Measurements from ENCODE around the gene ZIC1. TPM values are rescaled to one million over a fixed set of nuclear protein-coding genes. Genes with fewer than 3 reads are reported as not detected.

Gene ZIC1
- total RNA-seq, 1 experiment from 2014 or later = not detected

DNA sequence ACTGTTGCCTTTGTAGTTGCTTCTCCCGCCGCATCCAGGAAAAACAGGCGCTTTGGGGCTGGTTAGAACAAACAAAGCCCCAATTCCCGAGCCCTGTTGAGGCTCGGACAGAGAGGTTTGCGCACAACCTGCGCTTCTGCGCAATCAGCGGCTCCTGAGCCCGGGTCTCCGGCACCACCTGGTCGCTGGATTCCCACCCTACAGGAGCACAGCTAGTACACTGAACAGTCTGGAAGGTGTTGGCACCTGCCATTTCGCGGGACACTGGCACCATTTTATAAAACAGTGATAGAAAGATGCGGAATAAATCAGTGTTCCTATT is 16.6 kb upstream of the ZIC1 start:
- H3K27me3 ChIP-seq (ENCODE audit: insufficient read depth, low read depth) = no peaks in the 10 kb centered on the region
- TF ChIP-seq EZH2 (IDR thresholded peaks at IDR 0.05; ENCODE audit: low read depth) = no peak
- TF ChIP-seq, protein P1, sequence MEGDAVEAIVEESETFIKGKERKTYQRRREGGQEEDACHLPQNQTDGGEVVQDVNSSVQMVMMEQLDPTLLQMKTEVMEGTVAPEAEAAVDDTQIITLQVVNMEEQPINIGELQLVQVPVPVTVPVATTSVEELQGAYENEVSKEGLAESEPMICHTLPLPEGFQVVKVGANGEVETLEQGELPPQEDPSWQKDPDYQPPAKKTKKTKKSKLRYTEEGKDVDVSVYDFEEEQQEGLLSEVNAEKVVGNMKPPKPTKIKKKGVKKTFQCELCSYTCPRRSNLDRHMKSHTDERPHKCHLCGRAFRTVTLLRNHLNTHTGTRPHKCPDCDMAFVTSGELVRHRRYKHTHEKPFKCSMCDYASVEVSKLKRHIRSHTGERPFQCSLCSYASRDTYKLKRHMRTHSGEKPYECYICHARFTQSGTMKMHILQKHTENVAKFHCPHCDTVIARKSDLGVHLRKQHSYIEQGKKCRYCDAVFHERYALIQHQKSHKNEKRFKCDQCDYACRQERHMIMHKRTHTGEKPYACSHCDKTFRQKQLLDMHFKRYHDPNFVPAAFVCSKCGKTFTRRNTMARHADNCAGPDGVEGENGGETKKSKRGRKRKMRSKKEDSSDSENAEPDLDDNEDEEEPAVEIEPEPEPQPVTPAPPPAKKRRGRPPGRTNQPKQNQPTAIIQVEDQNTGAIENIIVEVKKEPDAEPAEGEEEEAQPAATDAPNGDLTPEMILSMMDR (conservative IDR thresholded peaks at IDR 0.05) = no peak
- no peaks in the 10 kb centered on the region for H3K79me2 ChIP-seq (ENCODE audit: low read depth)
- H3K4me2 ChIP-seq = no peak overlapping the region
- no peaks in the 10 kb centered on the region for H3K4me1 ChIP-seq (replicated peaks; ENCODE audit: insufficient read depth)
- ChIA-PET CTCF (no interaction called here), POLR2A (ENCODE audit: unreplicated experiment) (no interaction called here)
- H3K4me3 ChIP-seq = no peak overlapping the region
- no peak for DNase-seq
- BruUV-seq (replicated peaks) = no TSS peak
- H2AFZ ChIP-seq = no peak overlapping the region
- no peak overlapping the region for H3K27ac ChIP-seq
- no peaks in the 10 kb centered on the region for H3K9me2 ChIP-seq (ENCODE audit: insufficient read depth)
- no peaks in the 10 kb centered on the region for H3K36me3 ChIP-seq (ENCODE audit: low read depth)
- H3F3A ChIP-seq (ENCODE audit: insufficient read depth, low read depth) = no peaks in the 10 kb centered on the region
- intact Hi-C loops (cut with micrococcal nuclease; ENCODE audit: unreplicated experiment) = no loop called here
- H3K9me3 ChIP-seq (ENCODE audit: insufficient read depth, low read depth) = no peaks in the 10 kb centered on the region
- no peaks in the 10 kb centered on the region for H4K20me1 ChIP-seq (ENCODE audit: insufficient read depth)

DNA sequence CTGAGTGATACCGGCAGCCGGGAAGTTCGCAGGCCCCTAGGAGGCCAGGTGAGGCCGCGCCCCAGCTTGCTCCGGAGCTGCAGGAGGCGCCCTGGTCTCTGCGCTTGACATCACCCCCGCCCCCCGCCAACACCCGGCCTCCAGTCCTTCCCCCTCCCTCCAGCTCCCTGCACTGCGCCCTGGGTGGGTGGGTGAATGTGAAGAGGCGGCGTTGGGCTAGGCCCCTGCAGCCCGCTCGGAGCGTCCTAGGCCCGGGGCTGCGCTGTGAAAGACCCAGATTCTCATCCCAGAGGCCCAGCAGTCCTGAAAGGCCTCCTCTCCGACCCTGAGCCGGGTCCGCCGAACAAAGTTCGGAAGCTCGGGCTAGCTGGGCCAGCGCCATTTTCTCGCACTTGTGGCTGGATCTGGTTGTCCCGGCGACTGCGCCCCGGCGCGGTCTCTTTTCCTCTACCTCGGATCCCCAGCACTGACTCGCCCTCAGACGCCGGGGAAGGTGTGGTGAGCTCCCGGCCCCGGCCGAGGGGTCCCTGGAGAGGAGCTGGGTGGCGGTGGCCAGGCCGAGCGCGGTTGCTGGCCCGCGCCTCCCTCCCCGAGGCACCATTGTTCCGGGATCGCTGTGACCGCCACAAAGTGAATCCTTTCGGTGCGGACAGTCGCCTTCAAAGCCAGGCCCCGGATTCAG is 15.8 kb upstream of the ZIC1 start:
- Histone ChIP-seq H3K27ac (no peak overlapping the region), H3K4me3 (no peak overlapping the region), H3K9me3 (ENCODE audit: insufficient read depth, low read depth) (no peaks in the 10 kb centered on the region), H4K20me1 (ENCODE audit: insufficient read depth) (no peaks in the 10 kb centered on the region), H3F3A (ENCODE audit: insufficient read depth, low read depth) (no peaks in the 10 kb centered on the region), H3K4me1 (replicated peaks; ENCODE audit: insufficient read depth) (no peaks in the 10 kb centered on the region), H3K9me2 (ENCODE audit: insufficient read depth) (no peaks in the 10 kb centered on the region), H3K4me2 (no peak overlapping the region), H2AFZ (no peak overlapping the region), H3K79me2 (ENCODE audit: low read depth) (no peaks in the 10 kb centered on the region), H3K27me3 (ENCODE audit: insufficient read depth, low read depth) (no peaks in the 10 kb centered on the region), H3K36me3 (ENCODE audit: low read depth) (no peaks in the 10 kb centered on the region)
- intact Hi-C loops (cut with micrococcal nuclease; ENCODE audit: unreplicated experiment) = no loop called here
- CTCF ChIA-PET = no interaction called here
- TF ChIP-seq, protein P1 (conservative IDR thresholded peaks at IDR 0.05) = no peak
- no peak for TF ChIP-seq EZH2 (IDR thresholded peaks at IDR 0.05; ENCODE audit: low read depth)
- DNase-seq = no peak
- POLR2A ChIA-PET (ENCODE audit: unreplicated experiment) = no interaction called here
- BruUV-seq (replicated peaks) = no TSS peak

DNA sequence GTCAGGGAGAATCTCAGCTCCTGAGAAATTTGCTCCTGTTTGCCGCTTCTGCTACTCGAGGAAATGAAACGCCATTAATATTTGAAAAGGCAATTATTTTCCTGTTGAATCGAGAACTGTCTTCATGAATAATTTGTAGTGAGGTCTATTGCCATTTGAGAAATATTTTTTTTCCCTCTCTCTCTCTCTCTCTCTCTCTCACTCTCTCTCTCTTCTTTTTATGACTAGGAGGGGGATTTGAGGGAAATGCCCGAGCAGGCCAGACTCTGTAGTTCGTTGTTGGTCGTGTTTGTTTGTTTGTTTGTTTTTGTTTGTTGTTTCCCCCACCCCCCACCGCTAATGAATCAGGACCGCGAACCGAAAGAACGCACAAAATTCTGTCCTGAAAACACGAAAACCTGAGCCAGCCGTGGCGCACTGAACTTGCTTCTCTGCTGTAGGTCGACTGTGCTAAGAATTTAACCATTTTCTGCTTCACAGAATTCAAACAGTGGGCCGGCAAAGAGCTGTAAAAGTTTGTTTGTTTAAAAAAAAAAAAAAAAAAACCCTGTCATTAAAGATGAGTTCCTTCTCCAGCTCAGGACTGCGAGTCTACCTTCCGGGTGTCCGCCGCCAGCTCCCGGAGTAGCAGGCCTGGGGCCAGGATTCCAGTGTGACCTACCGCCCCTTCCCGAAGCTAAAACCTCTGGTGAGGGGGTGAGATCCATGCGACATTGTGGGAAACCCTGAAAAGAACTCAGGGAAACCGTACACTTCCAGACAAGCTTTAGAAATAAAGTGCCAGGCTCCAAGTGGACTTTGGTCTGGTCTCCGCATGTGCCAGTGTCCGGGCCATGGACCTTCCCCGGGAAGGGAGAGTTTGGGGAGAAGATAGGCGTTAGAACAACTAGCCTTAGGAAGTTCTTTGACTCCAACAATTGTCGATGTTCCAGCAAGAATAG is 15.0 kb upstream of the ZIC1 start:
- Histone ChIP-seq H3K4me3 (no peak overlapping the region), H2AFZ (no peak overlapping the region), H3K9me2 (ENCODE audit: insufficient read depth) (no peaks in the 10 kb centered on the region), H3F3A (ENCODE audit: insufficient read depth, low read depth) (no peaks in the 10 kb centered on the region), H4K20me1 (ENCODE audit: insufficient read depth) (no peaks in the 10 kb centered on the region), H3K36me3 (ENCODE audit: low read depth) (no peaks in the 10 kb centered on the region), H3K27me3 (ENCODE audit: insufficient read depth, low read depth) (no peaks in the 10 kb centered on the region), H3K9me3 (ENCODE audit: insufficient read depth, low read depth) (no peaks in the 10 kb centered on the region), H3K4me2 (no peak overlapping the region), H3K79me2 (ENCODE audit: low read depth) (no peaks in the 10 kb centered on the region), H3K4me1 (replicated peaks; ENCODE audit: insufficient read depth) (no peaks in the 10 kb centered on the region), H3K27ac (no peak overlapping the region)
- ChIA-PET CTCF (no interaction called here), POLR2A (ENCODE audit: unreplicated experiment) (interaction anchor here (0.6 kb wide), 1 partner anchor 1080 kb away, joined by 4 read pairs; no protein-coding TSS in a partner anchor)
- no TSS peak for BruUV-seq (replicated peaks)
- DNase-seq = no peak
- intact Hi-C loops (cut with micrococcal nuclease; ENCODE audit: unreplicated experiment) = no loop called here
- TF ChIP-seq EZH2 (IDR thresholded peaks at IDR 0.05; ENCODE audit: low read depth) = no peak
- TF ChIP-seq, protein P1 (conservative IDR thresholded peaks at IDR 0.05) = no peak

Data from PC-9 (cell line).